Activated B cell treated with CpG ODN at 0.5 μM for 24 hours (primary cell): ENCODE results near the gene DNAH9. TPM values are rescaled to one million over a fixed set of nuclear protein-coding genes. Genes with fewer than 3 reads are reported as not detected.

Source experiments
- ATAC-seq: fragments of 200-7000 bp; cut with Tn5 transposase; one replicate; pipeline ENCODE4 v1.10.0; 2021; ENCODE audit warnings: low read depth, mild to moderate bottlenecking, moderate library complexity
- CTCF ChIA-PET: fragments of 350-600 bp; sonication (Branson Sonifier 250); formaldehyde crosslinking; loops from one replicate; lab custom pipeline; 2021; ENCODE audit warnings: antibody characterized with exemption; lab: Charles Lee
- POLR2A ChIA-PET: fragments of 350-600 bp; sonication (Branson Sonifier 250); formaldehyde crosslinking; loops from one replicate; lab custom pipeline; 2021; ENCODE audit warnings: antibody characterized with exemption; lab: Charles Lee
- DNase-seq: peaks from one replicate; pipeline ENCODE4 v3.0.0; 2022
- H3K27ac Mint-ChIP-seq: one replicate; pipeline ENCODE4 v1.8.0; 2020; ENCODE audit warnings: mixed read lengths
- H3K27me3 Mint-ChIP-seq: one replicate; pipeline ENCODE4 v1.8.0; 2021; ENCODE audit warnings: mixed read lengths
- H3K36me3 Mint-ChIP-seq: one replicate; pipeline ENCODE4 v1.8.0; 2021; ENCODE audit warnings: low read depth, mixed read lengths
- H3K4me1 Mint-ChIP-seq: one replicate; pipeline ENCODE4 v1.8.0; 2021; ENCODE audit warnings: mixed read lengths
- H3K4me3 Mint-ChIP-seq: one replicate; pipeline ENCODE4 v1.8.0; 2020; ENCODE audit warnings: mild to moderate bottlenecking, mixed read lengths
- H3K9me3 Mint-ChIP-seq: one replicate; pipeline ENCODE4 v1.8.0; 2020; ENCODE audit warnings: mixed read lengths
- CTCF ChIP-seq: fragments of 200-600 bp; IDR thresholded peaks from one replicate; pipeline ENCODE4 v1.8.0; 2022; ENCODE audit warnings: antibody characterized with exemption, mild to moderate bottlenecking
- intact Hi-C: fragments of 100-400 bp; cut with micrococcal nuclease; formaldehyde crosslinking; loops from one replicate; pipeline ENCODE4 v1.15.1; 2024
- total RNA-seq: library from RNA; stranded (reverse); gene quantifications from 2 replicates; pipeline ENCODE4 v1.2.3, GENCODE V29; 2022

Gene DNAH9
- total RNA-seq, 1 donor from 2014 or later: not detected

- CTCF ChIA-PET: no interaction called here
- intact Hi-C loops: no loop called here
- no peaks in the 10 kb centered on the region for H3K9me3 Mint-ChIP-seq
Measured at GRCh38 chr17:11803231-11803969, 205.1 kb downstream of the DNAH9 start.

GRCh38 chr17:11805138-11805537 lies 206.9 kb downstream of the DNAH9 start:
- Mint-ChIP-seq H3K9me3 (no peaks in the 10 kb centered on the region), H3K27me3 (peaks cover 2% of the 10 kb centered on the region), H3K4me3 (no peak overlapping the region), H3K27ac (no peak overlapping the region), H3K4me1 (no peaks in the 10 kb centered on the region), H3K36me3 (no peaks in the 10 kb centered on the region)
- TF ChIP-seq CTCF: no peak
- DNase-seq (no peak), ATAC-seq (no peak)
- ChIA-PET CTCF (no interaction called here), POLR2A (no interaction called here)
- intact Hi-C loops: no loop called here

More at GRCh38 chr17:11803231-11803969, 205.1 kb downstream of the DNAH9 start:
- no peaks in the 10 kb centered on the region for H3K4me1 Mint-ChIP-seq
- peaks cover 2% of the 10 kb centered on the region for H3K27me3 Mint-ChIP-seq
- POLR2A ChIA-PET: no interaction called here
- H3K4me3 Mint-ChIP-seq: no peak overlapping the region
- no peak for ATAC-seq
- TF ChIP-seq CTCF: no peak
- no peaks in the 10 kb centered on the region for H3K36me3 Mint-ChIP-seq
- H3K27ac Mint-ChIP-seq: no peak overlapping the region
- no peak for DNase-seq

- intact Hi-C loops: no loop called here
- TF ChIP-seq CTCF: no peak
- no peak for ATAC-seq
- ChIA-PET POLR2A (no interaction called here), CTCF (no interaction called here)
- Mint-ChIP-seq H3K27me3 (peaks cover 2% of the 10 kb centered on the region), H3K36me3 (no peaks in the 10 kb centered on the region), H3K27ac (no peak overlapping the region), H3K4me3 (no peak overlapping the region), H3K9me3 (no peaks in the 10 kb centered on the region), H3K4me1 (no peaks in the 10 kb centered on the region)
- no peak for DNase-seq
Measured at GRCh38 chr17:11805952-11806351, 207.7 kb downstream of the DNAH9 start.

GRCh38 chr17:11807606-11808005 lies 209.3 kb downstream of the DNAH9 start:
- no peaks in the 10 kb centered on the region for H3K9me3 Mint-ChIP-seq
- intact Hi-C loops: no loop called here
- ChIA-PET CTCF (no interaction called here), POLR2A (no interaction called here)
- H3K27ac Mint-ChIP-seq: no peak overlapping the region
- H3K36me3 Mint-ChIP-seq: no peaks in the 10 kb centered on the region
- no peak for TF ChIP-seq CTCF
- H3K4me1 Mint-ChIP-seq: no peaks in the 10 kb centered on the region
- DNase-seq (no peak), ATAC-seq (no peak)
- H3K27me3 Mint-ChIP-seq: peaks cover 2% of the 10 kb centered on the region
- no peak overlapping the region for H3K4me3 Mint-ChIP-seq

- DNase-seq: no peak
- intact Hi-C loops: no loop called here
- POLR2A ChIA-PET: no interaction called here
- no peak for ATAC-seq
- H3K27ac Mint-ChIP-seq: no peak overlapping the region
- CTCF ChIA-PET: no interaction called here
- no peaks in the 10 kb centered on the region for H3K27me3 Mint-ChIP-seq
- H3K4me3 Mint-ChIP-seq: no peak overlapping the region
- no peaks in the 10 kb centered on the region for H3K9me3 Mint-ChIP-seq
- H3K4me1 Mint-ChIP-seq: no peaks in the 10 kb centered on the region
- no peaks in the 10 kb centered on the region for H3K36me3 Mint-ChIP-seq
- no peak for TF ChIP-seq CTCF
Measured at GRCh38 chr17:11813278-11813677, 215.0 kb downstream of the DNAH9 start.
